ENCODE results near the gene DPCD.
A peak's percentile ranks its signal among the peaks of the same experiment; 100 is the strongest.
"Not testable (repeated sequence)": the region's sequence is repeated elsewhere in the genome, so short reads cannot be mapped to it uniquely, and the experiment has no call there.

DPCD gene

GRCh38 chr10:101580486-101581399 is 7.4 kb upstream of the DPCD start:
- no peak overlapping the region for H3K4me3 ChIP-seq (ENCODE audit: low read depth, low read length)
- no peak for TF ChIP-seq CTCF (IDR thresholded peaks at IDR 0.05; ENCODE audit: low read depth, low read length)
- no peak for DNase-seq (ENCODE audit: low read depth, low spot score)

GRCh38 chr10:101585841-101586240 is 2.3 kb upstream of the DPCD start:
- in situ Hi-C loops (cut with HindIII; ENCODE audit: low sequenced_read_pairs): no loop called here
- no peak overlapping the region for H3K4me3 ChIP-seq (ENCODE audit: low read depth, low read length)
- no peak for TF ChIP-seq CTCF (IDR thresholded peaks at IDR 0.05; ENCODE audit: low read depth, low read length)
- no peak for DNase-seq (ENCODE audit: low read depth, low spot score)

More at GRCh38 chr10:101580486-101581399, 7.4 kb upstream of the DPCD start:
- in situ Hi-C loops (cut with HindIII; ENCODE audit: low sequenced_read_pairs): no loop called here

GRCh38 chr10:101588879-101589278 is 758 bp downstream of the DPCD start:
- TF ChIP-seq CTCF (IDR thresholded peaks at IDR 0.05; ENCODE audit: low read depth, low read length): no peak
- DNase-seq (ENCODE audit: low read depth, low spot score): peak; percentile 27
- in situ Hi-C loops (cut with HindIII; ENCODE audit: low sequenced_read_pairs): no loop called here
- H3K4me3 ChIP-seq (ENCODE audit: low read depth, low read length): peak overlapping the region; percentile 96

GRCh38 chr10:101593331-101593730 is 5.2 kb downstream of the DPCD start:
- DNase-seq (ENCODE audit: low read depth, low spot score); in situ Hi-C loops (cut with HindIII; ENCODE audit: low sequenced_read_pairs): not testable (repeated sequence)

GRCh38 chr10:101595591-101596433 is 7.7 kb downstream of the DPCD start:
- in situ Hi-C loops (cut with HindIII; ENCODE audit: low sequenced_read_pairs): no loop called here
- no peak for TF ChIP-seq CTCF (IDR thresholded peaks at IDR 0.05; ENCODE audit: low read depth, low read length)
- H3K4me3 ChIP-seq (ENCODE audit: low read depth, low read length): no peak overlapping the region
- no peak for DNase-seq (ENCODE audit: low read depth, low spot score)

More at GRCh38 chr10:101593331-101593730, 5.2 kb downstream of the DPCD start:
- H3K4me3 ChIP-seq (ENCODE audit: low read depth, low read length): not testable (repeated sequence)

GRCh38 chr10:101597091-101597900 is 9.2 kb downstream of the DPCD start:
- in situ Hi-C loops (cut with HindIII; ENCODE audit: low sequenced_read_pairs): no loop called here
- no peak overlapping the region for H3K4me3 ChIP-seq (ENCODE audit: low read depth, low read length)
- TF ChIP-seq CTCF (IDR thresholded peaks at IDR 0.05; ENCODE audit: low read depth, low read length): no peak
- DNase-seq (ENCODE audit: low read depth, low spot score): no peak

Measured in astrocyte of the spinal cord (primary cell).